Brain microvascular endothelial cell (primary cell): ENCODE measurements around the gene HDGFL2.

ENCODE experiments used
- DNase-seq: peaks from one replicate; pipeline ENCODE4 v3.0.0-alpha.2; 2020
- H3K27ac ChIP-seq: fragments of 250-450 bp; sonication (Bioruptor Pico); 2 replicates; pipeline ENCODE4 v1.5.1; 2020; ENCODE audit warnings: mild to moderate bottlenecking, moderate library complexity
- H3K27me3 ChIP-seq: fragments of 250-450 bp; sonication (Bioruptor Pico); replicated peaks from 2 replicates; pipeline ENCODE4 v1.5.1; 2020; ENCODE audit warnings: mild to moderate bottlenecking
- H3K36me3 ChIP-seq: fragments of 250-450 bp; sonication (Bioruptor Pico); replicated peaks from 2 replicates; pipeline ENCODE4 v1.5.1; 2020; ENCODE audit warnings: mild to moderate bottlenecking
- H3K4me3 ChIP-seq: 2 replicates; pipeline ENCODE4 v1.5.1; 2011; ENCODE audit warnings: low read depth, mild to moderate bottlenecking, control low read depth, low read length, moderate library complexity
- CTCF ChIP-seq: IDR thresholded peaks from 2 replicates; pipeline ENCODE4 v1.5.1; 2011; ENCODE audit warnings: low read depth, mild to moderate bottlenecking, moderate library complexity, low read length, control low read depth, inconsistent platforms; ENCODE audit errors: missing control alignments
- in situ Hi-C: cut with HindIII; loops from 2 replicates; pipeline ENCODE4 v1.10.0; 2017; ENCODE audit warnings: low sequenced_read_pairs, low pct_ligation_motif_present

The HDGFL2 gene

GRCh38 chr19:4548238-4548584 is 76.1 kb downstream of the HDGFL2 start:
- no peak overlapping the region for H3K4me3 ChIP-seq
- H3K36me3 ChIP-seq, result no peaks in the 10 kb centered on the region
- DNase-seq, result no peak
- TF ChIP-seq CTCF, result no peak
- in situ Hi-C loops, result no loop called here
- no peak overlapping the region for H3K27ac ChIP-seq
- H3K27me3 ChIP-seq, result no peaks in the 10 kb centered on the region

DNA sequence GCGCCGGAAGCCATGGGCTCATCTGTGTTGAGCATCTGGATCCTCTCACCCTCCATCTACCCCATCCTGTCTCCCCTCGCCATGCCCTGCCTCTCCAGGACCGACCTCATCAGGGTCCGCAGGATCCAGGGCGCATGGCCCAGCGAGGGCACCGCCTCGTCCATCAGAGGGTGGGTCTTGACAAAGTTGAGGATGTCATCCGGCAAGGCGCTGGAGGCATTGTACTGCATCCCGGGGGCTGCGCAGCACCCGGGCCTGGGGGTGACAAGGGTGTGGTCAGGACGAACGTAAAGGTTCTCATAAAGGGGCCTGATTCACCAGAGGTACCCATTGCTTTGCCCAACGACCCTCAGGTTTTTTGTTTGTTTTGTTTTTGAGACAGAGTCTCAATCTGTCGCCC is 77.9 kb downstream of the HDGFL2 start:
- no peaks in the 10 kb centered on the region for H3K36me3 ChIP-seq
- DNase-seq, result no peak
- in situ Hi-C loops, result no loop called here
- H3K27me3 ChIP-seq, result no peaks in the 10 kb centered on the region
- H3K4me3 ChIP-seq, result no peak overlapping the region
- no peak overlapping the region for H3K27ac ChIP-seq
- no peak for TF ChIP-seq CTCF

DNA sequence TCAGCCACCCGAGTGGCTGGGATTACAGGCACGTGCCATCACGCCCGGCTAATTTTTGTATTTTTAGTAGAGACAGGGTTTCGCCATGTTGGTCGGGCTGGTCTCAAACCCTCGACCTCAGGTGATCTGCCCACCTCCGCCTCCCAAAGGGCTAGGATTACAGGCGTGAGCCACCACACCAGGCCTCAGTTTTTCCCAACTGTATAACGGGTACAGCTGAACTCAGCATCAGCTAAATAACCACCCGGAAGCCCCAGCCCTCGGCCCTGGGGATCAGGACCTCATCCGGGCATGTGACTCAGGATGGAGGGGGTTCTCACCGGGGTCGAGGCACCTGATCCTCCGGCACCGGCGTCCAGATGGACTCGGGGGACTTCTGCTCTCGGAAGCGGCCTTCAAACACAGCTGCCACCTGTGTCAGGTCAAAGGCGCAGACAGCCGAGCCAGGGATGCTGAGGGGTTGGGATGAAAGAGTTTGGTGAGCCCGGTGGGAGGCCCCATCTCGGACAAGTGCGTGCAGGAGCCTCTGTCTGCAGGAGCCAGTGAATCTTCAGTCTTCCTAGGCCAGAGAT is 78.5 kb downstream of the HDGFL2 start:
- Histone ChIP-seq H3K36me3 (no peaks in the 10 kb centered on the region), H3K27me3 (no peaks in the 10 kb centered on the region), H3K4me3 (no peak overlapping the region), H3K27ac (no peak overlapping the region)
- no peak for TF ChIP-seq CTCF
- in situ Hi-C loops, result no loop called here
- DNase-seq, result no peak
